C4-2B (cell line): Measurements from ENCODE around the gene SELENOK.

Source experiments
- CTCF ChIP-seq: fragments of 450-650 bp; conservative IDR thresholded peaks from 2 replicates; pipeline ENCODE4 v1.5.1; 2017; ENCODE audit warnings: mild to moderate bottlenecking
- ZFX ChIP-seq: fragments of 450-650 bp; IDR thresholded peaks from 2 replicates; pipeline ENCODE4 v1.6.1; 2017

- no peak for TF ChIP-seq CTCF
- no peak for TF ChIP-seq ZFX
These were observed 8.7 kb downstream of the SELENOK start for GRCh38 chr3:53883008-53883407.
